ENCODE results near the gene PTPRS. TPM values are rescaled to one million over a fixed set of nuclear protein-coding genes. Genes with fewer than 3 reads are reported as not detected.

Gene PTPRS
- total and polyA plus RNA-seq, 2 donors (not counting 3 experiments of a cell fraction or from before 2014, with no cell fraction given), result 10.1 to 16.1 TPM

GRCh38 chr19:5349041-5349440, 8.4 kb upstream of the PTPRS start:
- Histone ChIP-seq H3K27ac (ENCODE audit: insufficient read depth, low read depth, low read length) (no peak overlapping the region), H3K9me3 (replicated peaks; ENCODE audit: control insufficient read depth, insufficient read depth, low read length) (no peaks in the 10 kb centered on the region), H3K36me3 (ENCODE audit: control insufficient read depth in 2 of 2, extremely low read depth in 1 of 2, insufficient read depth in 2 of 2, low read length in 2 of 2) (no peaks in the 10 kb centered on the region), H3K79me2 (ENCODE audit: control insufficient read depth, insufficient read depth, low read length) (no peaks in the 10 kb centered on the region), H4K20me1 (replicated peaks; ENCODE audit: control insufficient read depth, extremely low read depth, insufficient read depth, low read length) (no peaks in the 10 kb centered on the region), H3K9ac (replicated peaks; ENCODE audit: extremely low read depth, insufficient read depth, low read length) (no peak overlapping the region), H3K9me1 (replicated peaks; ENCODE audit: control insufficient read depth, extremely low read depth, insufficient read depth, low read length) (no peaks in the 10 kb centered on the region), H2AFZ (ENCODE audit: low read depth, low read length) (no peak overlapping the region), H3K4me1 (ENCODE audit: control insufficient read depth, extremely low read depth, insufficient read depth, low read length) (peaks cover 6% of the 10 kb centered on the region), H3K4me2 (ENCODE audit: insufficient read depth, low read length) (no peak overlapping the region), H3K4me3 (replicated peaks in 1 of 3; ENCODE audit: insufficient read depth in 1 of 3, low read depth in 1 of 3, low read length in 3 of 3) (no peak overlapping the region), H3K27me3 (ENCODE audit: control insufficient read depth in 2 of 2, insufficient read depth in 2 of 2, low read length in 2 of 2) (peaks cover 2 to 4% of the 10 kb centered on the region in 2 experiments)
- no TSS peak for BruUV-seq (replicated peaks)
- intact Hi-C loops (cut with micrococcal nuclease), result no loop called here
- FAIRE-seq, result no peak
- CTCF ChIA-PET, result interaction anchor here (0.7 kb wide), 1 partner anchor 28 kb away, joined by 3 read pairs; no protein-coding TSS in a partner anchor
- dilution Hi-C loops (cut with MboI; ENCODE audit: extremely low pct_ligation_motif_present, low sequenced_read_pairs), result loop anchor here (10.0 kb wide), 1 partner anchor 94 kb away; no protein-coding TSS in a partner anchor
- DNase-seq (ENCODE audit: low read depth, low spot score), result no peak
- POLR2A ChIA-PET, result no interaction called here
- TF ChIP-seq MYC (IDR thresholded peaks at IDR 0.05; ENCODE audit: low read depth, low read length) (no peak), FOS (IDR thresholded peaks at IDR 0.05; ENCODE audit: borderline replicate concordance, insufficient read depth, low read length) (no peak), POLR2A (IDR thresholded peaks at IDR 0.05; ENCODE audit: low read depth, low read length) (no peak), POLR2AphosphoS5 (IDR thresholded peaks at IDR 0.05; ENCODE audit: insufficient read depth, low read depth, low read length) (no peak), EZH2 (IDR thresholded peaks at IDR 0.05; ENCODE audit: borderline replicate concordance, low read depth, low read length, severe bottlenecking) (no peak)
- TF ChIP-seq, protein P1, sequence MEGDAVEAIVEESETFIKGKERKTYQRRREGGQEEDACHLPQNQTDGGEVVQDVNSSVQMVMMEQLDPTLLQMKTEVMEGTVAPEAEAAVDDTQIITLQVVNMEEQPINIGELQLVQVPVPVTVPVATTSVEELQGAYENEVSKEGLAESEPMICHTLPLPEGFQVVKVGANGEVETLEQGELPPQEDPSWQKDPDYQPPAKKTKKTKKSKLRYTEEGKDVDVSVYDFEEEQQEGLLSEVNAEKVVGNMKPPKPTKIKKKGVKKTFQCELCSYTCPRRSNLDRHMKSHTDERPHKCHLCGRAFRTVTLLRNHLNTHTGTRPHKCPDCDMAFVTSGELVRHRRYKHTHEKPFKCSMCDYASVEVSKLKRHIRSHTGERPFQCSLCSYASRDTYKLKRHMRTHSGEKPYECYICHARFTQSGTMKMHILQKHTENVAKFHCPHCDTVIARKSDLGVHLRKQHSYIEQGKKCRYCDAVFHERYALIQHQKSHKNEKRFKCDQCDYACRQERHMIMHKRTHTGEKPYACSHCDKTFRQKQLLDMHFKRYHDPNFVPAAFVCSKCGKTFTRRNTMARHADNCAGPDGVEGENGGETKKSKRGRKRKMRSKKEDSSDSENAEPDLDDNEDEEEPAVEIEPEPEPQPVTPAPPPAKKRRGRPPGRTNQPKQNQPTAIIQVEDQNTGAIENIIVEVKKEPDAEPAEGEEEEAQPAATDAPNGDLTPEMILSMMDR (IDR thresholded peaks at IDR 0.05; ENCODE audit: extremely low read depth in 1 of 2, insufficient read depth in 1 of 2, low read depth in 1 of 2, low read length in 2 of 2), result no peak
- TF ChIP-seq, protein P2, sequence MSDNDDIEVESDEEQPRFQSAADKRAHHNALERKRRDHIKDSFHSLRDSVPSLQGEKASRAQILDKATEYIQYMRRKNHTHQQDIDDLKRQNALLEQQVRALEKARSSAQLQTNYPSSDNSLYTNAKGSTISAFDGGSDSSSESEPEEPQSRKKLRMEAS (IDR thresholded peaks at IDR 0.05; ENCODE audit: insufficient read depth, insufficient read length), result no peak

Measured in endothelial cell of umbilical vein (primary cell).